Testis (tissue), 3 donors: Measurements from ENCODE around the gene SPDL1. TPM values are rescaled to one million over a fixed set of nuclear protein-coding genes. Genes with fewer than 3 reads are reported as not detected.
A peak's percentile ranks its signal among the peaks of the same experiment; 100 is the strongest.

Experiments used
- DNase-seq: peaks from one replicate; pipeline ENCODE4 v3.0.0-alpha.2; 2019
- H3K27ac ChIP-seq, 2 donors: fragments of 200-600 bp; sonication (generic); one replicate each; pipeline ENCODE4 v1.5.1; 2019
- H3K27me3 ChIP-seq: fragments of 200-600 bp; sonication (generic); one replicate; pipeline ENCODE4 v1.5.1; 2019
- H3K36me3 ChIP-seq: fragments of 200-600 bp; sonication (generic); one replicate; pipeline ENCODE4 v1.5.1; 2017; ENCODE audit warnings: low read depth; ENCODE audit errors: missing control alignments
- H3K4me1 ChIP-seq: fragments of 200-600 bp; sonication (generic); one replicate; pipeline ENCODE4 v1.5.1; 2019
- H3K4me3 ChIP-seq, 2 donors: fragments of 200-600 bp; sonication (generic); one replicate each; pipeline ENCODE4 v1.5.1; 2017 to 2019
- H3K9me3 ChIP-seq: fragments of 200-600 bp; sonication (generic); one replicate; pipeline ENCODE4 v1.5.1; 2017
- CTCF ChIP-seq, 3 experiments: fragments of 450-650 bp in 2 of 3; fragments of 200-600 bp in 1 of 3; sonication (generic) in 1 of 3; IDR thresholded peaks; one replicate each; pipeline ENCODE4 v1.5.1; 2016 to 2019; ENCODE audit warnings: antibody characterized with exemption in 3 of 3, mild to moderate bottlenecking in 2 of 3, moderate library complexity in 1 of 3
- POLR2A ChIP-seq: fragments of 450-650 bp; IDR thresholded peaks from one replicate; pipeline ENCODE4 v1.6.1; 2017; ENCODE audit warnings: antibody characterized with exemption, mild to moderate bottlenecking, moderate library complexity
- WGBS, 2 donors: methylation state at CpG; one replicate each; pipeline ENCODE4 v1.1.5; 2018; 5-methylcytosine and 5-hydroxymethylcytosine counted together
- intact Hi-C: fragments of 100-400 bp; cut with DNase I; formaldehyde crosslinking; loops from one replicate; pipeline ENCODE4 v1.15.1; 2023; ENCODE audit warnings: low total_unique reads
- polyA plus RNA-seq: library from polyadenylated mRNA; stranded (reverse); fragments of 350-450 nt; fragmentation: Illumina TruSeq; extraction: RNeasy Lipid Tissue Mini Kit (QIAGEN cat#74804); gene quantifications from one replicate; pipeline ENCODE4 v1.2.3, GENCODE V29; 2014; ENCODE audit warnings: low read depth, low replicate concordance; ENCODE audit not compliant: insufficient read depth
- total RNA-seq, 2 donors: library from RNA; depleted of rRNA; stranded (reverse); fragments of >200 nt; gene quantifications; one replicate each; pipeline ENCODE4 v1.2.3, GENCODE V29; 2016

The SPDL1 gene
- total and polyA plus RNA-seq, 3 donors from 2014 or later = 28.3 to 52.6 (median 36.8) TPM

- Histone ChIP-seq H3K9me3 (no peaks in the 10 kb centered on the region), H3K27me3 (no peaks in the 10 kb centered on the region), H3K4me1 (no peaks in the 10 kb centered on the region), H3K27ac (no peak overlapping the region), H3K4me3 (no peak overlapping the region), H3K36me3 (no peaks in the 10 kb centered on the region)
- intact Hi-C loops = loop anchor here (10.0 kb wide), 1 partner anchor 893 kb away; no protein-coding TSS in a partner anchor
- WGBS, 2 donors = 17 to 38% methylated on average over 1 of the region's 1 CpG
- no peak for DNase-seq
- no peak for TF ChIP-seq POLR2A
- peak in 1 of 3 experiments; percentile 7 for TF ChIP-seq CTCF (IDR thresholded peaks at IDR 0.05)
Measured at GRCh38 chr5:169577951-169578350, 5.6 kb upstream of the SPDL1 start.

- H3K27ac ChIP-seq = no peak overlapping the region
Measured at GRCh38 chr5:169580964-169581363, 2.6 kb upstream of the SPDL1 start.

GRCh38 chr5:169581580-169582227 is 1.9 kb upstream of the SPDL1 start:
- no peaks in the 10 kb centered on the region for H3K4me1 ChIP-seq
- peak; percentile 64 for DNase-seq
- H3K4me3 ChIP-seq = no peak overlapping the region
- no peaks in the 10 kb centered on the region for H3K36me3 ChIP-seq
- H3K27me3 ChIP-seq = no peaks in the 10 kb centered on the region
- intact Hi-C loops = no loop called here
- H3K27ac ChIP-seq = no peak overlapping the region
- H3K9me3 ChIP-seq = no peaks in the 10 kb centered on the region
- TF ChIP-seq CTCF (IDR thresholded peaks at IDR 0.05) = peak; percentile 43 to 83 (median 70)
- no peak for TF ChIP-seq POLR2A
- WGBS, 2 donors = 21 to 28% methylated on average over 6 of the region's 6 CpGs

More at GRCh38 chr5:169580964-169581363, 2.6 kb upstream of the SPDL1 start:
- no peak overlapping the region for H3K4me3 ChIP-seq
- H3K9me3 ChIP-seq = no peaks in the 10 kb centered on the region
- H3K27me3 ChIP-seq = no peaks in the 10 kb centered on the region
- H3K4me1 ChIP-seq = no peaks in the 10 kb centered on the region
- WGBS, 2 donors = 69 to 74% methylated on average over 5 of the region's 5 CpGs
- no peak for DNase-seq
- TF ChIP-seq POLR2A = no peak
- no peak for TF ChIP-seq CTCF (IDR thresholded peaks at IDR 0.05)
- intact Hi-C loops = no loop called here
- H3K36me3 ChIP-seq = no peaks in the 10 kb centered on the region

GRCh38 chr5:169583101-169583423 is 511 bp upstream of the SPDL1 start:
- H3K9me3 ChIP-seq = no peaks in the 10 kb centered on the region
- WGBS, 2 donors = 3 to 7% methylated on average over 7 of the region's 7 CpGs
- intact Hi-C loops = no loop called here
- no peak for DNase-seq
- H3K36me3 ChIP-seq = no peaks in the 10 kb centered on the region
- TF ChIP-seq POLR2A (no peak), CTCF (IDR thresholded peaks at IDR 0.05) (no peak)
- peak overlapping the region; percentile 63 to 87 for H3K4me3 ChIP-seq
- H3K27me3 ChIP-seq = no peaks in the 10 kb centered on the region
- peak overlapping the region; percentile 57 to 68 for H3K27ac ChIP-seq
- no peaks in the 10 kb centered on the region for H3K4me1 ChIP-seq

GRCh38 chr5:169584998-169585451 is 1.5 kb downstream of the SPDL1 start:
- WGBS, 2 donors = 56 to 58% methylated on average over 5 of the region's 5 CpGs
- H3K9me3 ChIP-seq = no peaks in the 10 kb centered on the region
- no peak for DNase-seq
- H3K4me3 ChIP-seq = no peak overlapping the region
- H3K27ac ChIP-seq = no peak overlapping the region
- H3K36me3 ChIP-seq = no peaks in the 10 kb centered on the region
- intact Hi-C loops = no loop called here
- H3K4me1 ChIP-seq = no peaks in the 10 kb centered on the region
- TF ChIP-seq CTCF (IDR thresholded peaks at IDR 0.05) = no peak
- TF ChIP-seq POLR2A = no peak
- no peaks in the 10 kb centered on the region for H3K27me3 ChIP-seq
